ENCODE data around the gene HSD3B7.

HSD3B7 gene

GRCh38 chr16:30967795-30968194 lies 17.2 kb upstream of the HSD3B7 start:
- H3K4me3 ChIP-seq (ENCODE audit: low read depth in 1 of 2, low read length in 2 of 2) = no peak overlapping the region
- H3K27ac ChIP-seq (ENCODE audit: low read length) = no peak overlapping the region
- H3K9me3 ChIP-seq (ENCODE audit: insufficient read depth, low read length, severe bottlenecking) = no peaks in the 10 kb centered on the region
- peaks cover 27% of the 10 kb centered on the region for H4K20me1 ChIP-seq (ENCODE audit: insufficient read depth, low read length)
- TF ChIP-seq EZH2 (IDR thresholded peaks at IDR 0.05; ENCODE audit: borderline replicate concordance, low read depth, low read length, severe bottlenecking) (no peak), CTCF (IDR thresholded peaks at IDR 0.05; ENCODE audit: borderline replicate concordance, extremely low read depth, low read length, poor library complexity, severe bottlenecking) (no peak)
- H3K4me1 ChIP-seq (ENCODE audit: insufficient read depth, low read length) = no peaks in the 10 kb centered on the region
- DNase-seq = no peak
- H2AFZ ChIP-seq (ENCODE audit: low read depth, low read length) = no peak overlapping the region
- no peak overlapping the region for H3K4me2 ChIP-seq (ENCODE audit: insufficient read depth, low read length)
- no peak for ATAC-seq (ENCODE audit: insufficient read depth, low read depth)
- H3K9ac ChIP-seq (ENCODE audit: low read depth, low read length) = no peak overlapping the region
- H3K36me3 ChIP-seq (ENCODE audit: insufficient read depth, low read length) = peaks cover 91% of the 10 kb centered on the region
- H3K79me2 ChIP-seq (ENCODE audit: insufficient read depth, low read length) = 0 out of 2 replicates have a peak, but pooled peaks cover 5% of the 10 kb centered on the region
- no peaks in the 10 kb centered on the region for H3K27me3 ChIP-seq (ENCODE audit: insufficient read depth, low read length, poor library complexity)

GRCh38 chr16:30969246-30969842 lies 15.7 kb upstream of the HSD3B7 start:
- no peak for DNase-seq
- Histone ChIP-seq H3K4me3 (ENCODE audit: low read depth in 1 of 2, low read length in 2 of 2) (no peak overlapping the region), H3K9me3 (ENCODE audit: insufficient read depth, low read length, severe bottlenecking) (no peaks in the 10 kb centered on the region), H3K36me3 (ENCODE audit: insufficient read depth, low read length) (peaks cover 91% of the 10 kb centered on the region), H3K27me3 (ENCODE audit: insufficient read depth, low read length, poor library complexity) (no peaks in the 10 kb centered on the region), H4K20me1 (ENCODE audit: insufficient read depth, low read length) (peaks cover 30% of the 10 kb centered on the region), H3K27ac (ENCODE audit: low read length) (no peak overlapping the region), H3K4me2 (ENCODE audit: insufficient read depth, low read length) (no peak overlapping the region), H3K79me2 (ENCODE audit: insufficient read depth, low read length) (0 out of 2 replicates have a peak, but pooled peaks cover 5% of the 10 kb centered on the region), H2AFZ (ENCODE audit: low read depth, low read length) (no peak overlapping the region), H3K9ac (ENCODE audit: low read depth, low read length) (no peak overlapping the region), H3K4me1 (ENCODE audit: insufficient read depth, low read length) (no peaks in the 10 kb centered on the region)
- TF ChIP-seq CTCF (IDR thresholded peaks at IDR 0.05; ENCODE audit: borderline replicate concordance, extremely low read depth, low read length, poor library complexity, severe bottlenecking) (no peak), EZH2 (IDR thresholded peaks at IDR 0.05; ENCODE audit: borderline replicate concordance, low read depth, low read length, severe bottlenecking) (no peak)
- no peak for ATAC-seq (ENCODE audit: insufficient read depth, low read depth)

- Histone ChIP-seq H3K4me2 (ENCODE audit: insufficient read depth, low read length) (no peak overlapping the region), H3K27ac (ENCODE audit: low read length) (no peak overlapping the region), H3K79me2 (ENCODE audit: insufficient read depth, low read length) (0 out of 2 replicates have a peak, but pooled peaks cover 2% of the 10 kb centered on the region), H3K9ac (ENCODE audit: low read depth, low read length) (no peak overlapping the region), H3K4me1 (ENCODE audit: insufficient read depth, low read length) (no peaks in the 10 kb centered on the region), H3K9me3 (ENCODE audit: insufficient read depth, low read length, severe bottlenecking) (no peaks in the 10 kb centered on the region), H3K4me3 (ENCODE audit: low read depth in 1 of 2, low read length in 2 of 2) (no peak overlapping the region), H4K20me1 (ENCODE audit: insufficient read depth, low read length) (peaks cover 14% of the 10 kb centered on the region), H3K27me3 (ENCODE audit: insufficient read depth, low read length, poor library complexity) (no peaks in the 10 kb centered on the region), H2AFZ (ENCODE audit: low read depth, low read length) (no peak overlapping the region), H3K36me3 (ENCODE audit: insufficient read depth, low read length) (peaks cover 93% of the 10 kb centered on the region)
- DNase-seq (no peak), ATAC-seq (ENCODE audit: insufficient read depth, low read depth) (no peak)
- TF ChIP-seq CTCF (IDR thresholded peaks at IDR 0.05; ENCODE audit: borderline replicate concordance, extremely low read depth, low read length, poor library complexity, severe bottlenecking) = no peak
- no peak for TF ChIP-seq EZH2 (IDR thresholded peaks at IDR 0.05; ENCODE audit: borderline replicate concordance, low read depth, low read length, severe bottlenecking)
These were observed 13.7 kb upstream of the HSD3B7 start for GRCh38 chr16:30971298-30971697.
